Measurements from ENCODE around the gene TMEM232. TPM values are rescaled to one million over a fixed set of nuclear protein-coding genes. Genes with fewer than 3 reads are reported as not detected.

The TMEM232 gene
- total and polyA plus RNA-seq, 9 of the 15 experiments (the other 6 are each of a cell fraction or from before 2014, with no cell fraction given): 0.09 to 2.2 (median 0.41) TPM

- TF ChIP-seq ZBTB49 (CRISPR knock-in tag; IDR thresholded peaks at IDR 0.05; ENCODE audit: borderline replicate concordance) (no peak), MCM5 (IDR thresholded peaks at IDR 0.05; ENCODE audit: low read depth) (no peak)
Measured at GRCh38 chr5:110512266-110512665, 214.2 kb downstream of the TMEM232 start (continued).

GRCh38 chr5:110510146-110510545 lies 216.3 kb downstream of the TMEM232 start:
- Histone ChIP-seq H3K4me2 (ENCODE audit: insufficient read depth, low read length) (no peak overlapping the region), H3K4me1 (replicated peaks in 1 of 2; ENCODE audit: control insufficient read depth in 2 of 2, insufficient read depth in 2 of 2, low read length in 2 of 2) (no peaks in the 10 kb centered on the region), H2AFZ (ENCODE audit: low read depth, low read length) (no peak overlapping the region), H4K20me1 (replicated peaks; ENCODE audit: control insufficient read depth, insufficient read depth, low read length) (no peaks in the 10 kb centered on the region), H3K27me3 (ENCODE audit: control insufficient read depth in 2 of 2, insufficient read depth in 2 of 2, low read length in 2 of 2) (no peaks in the 10 kb centered on the region), H3K27ac (ENCODE audit: extremely low read depth, low read depth, low read length) (no peak overlapping the region), H3K4me3 (no peak overlapping the region), H3K36me3 (ENCODE audit: control insufficient read depth, insufficient read depth, low read length) (no peaks in the 10 kb centered on the region), H3K79me2 (ENCODE audit: control insufficient read depth, insufficient read depth, low read length) (no peaks in the 10 kb centered on the region), H3K9ac (ENCODE audit: insufficient read depth in 1 of 2, low read depth in 2 of 2, low read length in 2 of 2) (no peak overlapping the region), H3K9me3 (replicated peaks; ENCODE audit: control insufficient read depth, insufficient read depth, low read depth, low read length) (no peaks in the 10 kb centered on the region; the same call in 1 of the 2 replicates), H3K9me1 (ENCODE audit: control insufficient read depth, insufficient read depth, low read length) (no peaks in the 10 kb centered on the region)
- in situ Hi-C loops (cut with MboI): no loop called here
- TF ChIP-seq HDGF (IDR thresholded peaks at IDR 0.05) (no peak), CEBPZ (IDR thresholded peaks at IDR 0.05; ENCODE audit: borderline replicate concordance, low read depth, low read length) (no peak), ZNF239 (CRISPR knock-in tag; IDR thresholded peaks at IDR 0.05) (no peak), POU5F1 (IDR thresholded peaks at IDR 0.05; ENCODE audit: borderline replicate concordance, low read depth, low read length, partially characterized antibody) (no peak), NKRF (IDR thresholded peaks at IDR 0.05; ENCODE audit: borderline replicate concordance) (no peak)
- no TSS peak for BruUV-seq (replicated peaks)
- FAIRE-seq (no peak), DNase-seq (ENCODE audit: extremely low read depth in 1 of 4, low spot score in 3 of 4) (no peak), ATAC-seq (no peak)
- CTCF ChIA-PET (ENCODE audit: low intra/inter-chr PET ratio): no interaction called here
- POLR2A ChIA-PET: no interaction called here
- intact Hi-C loops (cut with micrococcal nuclease): no loop called here
